GM18907 (cell line): ENCODE results near the gene TAF4B.
"Not testable (repeated sequence)": the region's sequence is repeated elsewhere in the genome, so short reads cannot be mapped to it uniquely, and the experiment has no call there.

Source experiments
- ATAC-seq: cut with Tn5 transposase; IDR thresholded peaks from one replicate; pipeline ENCODE4 v1.9.1; 2021; ENCODE audit warnings: mild to moderate bottlenecking, moderate library complexity; ENCODE audit not compliant: unreplicated experiment

Gene TAF4B

GRCh38 chr18:26301681-26302080 lies 75.4 kb downstream of the TAF4B start:
- ATAC-seq = no peak

- not testable (repeated sequence) for ATAC-seq
Measured at GRCh38 chr18:26303222-26303621, 77.0 kb downstream of the TAF4B start.

DNA sequence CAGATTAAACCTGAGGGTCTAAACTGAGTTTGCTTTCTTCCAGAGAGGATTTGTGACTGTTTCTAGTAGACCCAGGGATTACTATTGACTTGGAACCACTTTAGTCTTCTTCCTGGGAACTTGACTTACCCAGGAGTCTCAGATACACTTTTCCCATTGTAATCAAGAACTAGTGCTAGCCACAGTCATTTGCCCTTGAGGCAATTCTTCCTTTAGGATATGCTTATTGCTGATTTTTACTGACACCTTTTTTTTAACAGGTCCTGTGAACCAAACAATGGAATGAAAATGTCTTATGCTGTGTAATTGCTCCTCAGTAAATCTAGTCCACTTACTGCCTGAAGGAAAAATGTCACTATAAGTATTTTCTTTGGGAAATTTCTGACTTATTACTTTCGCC lies 78.3 kb downstream of the TAF4B start:
- ATAC-seq = no peak

DNA sequence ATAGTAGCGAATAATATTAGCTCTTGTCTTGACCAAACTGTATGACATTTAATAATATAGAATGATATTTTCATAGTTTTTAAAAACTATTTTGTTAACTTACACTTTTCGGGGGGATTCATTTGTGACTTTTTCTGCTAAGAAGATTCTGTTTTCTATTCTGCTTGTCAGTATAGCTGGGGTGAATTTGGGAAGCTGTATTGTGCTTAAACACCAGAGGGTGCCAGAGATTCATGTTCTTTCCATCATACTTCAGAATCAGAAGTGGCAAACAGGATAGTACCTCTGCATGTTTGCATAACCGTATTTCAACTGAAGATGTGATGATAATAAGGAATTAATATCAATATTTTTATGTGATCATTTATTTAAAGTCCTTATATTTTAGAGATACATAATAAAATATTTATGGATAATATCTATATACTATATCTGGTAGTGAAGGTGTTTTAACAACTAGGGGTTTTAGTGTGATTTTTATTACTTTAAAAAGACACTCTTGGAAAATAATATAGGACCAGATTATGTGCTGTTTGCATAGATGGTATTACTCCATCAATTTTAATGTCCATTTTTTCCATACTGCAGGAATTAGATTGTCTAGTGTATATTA lies 81.0 kb downstream of the TAF4B start:
- peak; percentile 78 for ATAC-seq

DNA sequence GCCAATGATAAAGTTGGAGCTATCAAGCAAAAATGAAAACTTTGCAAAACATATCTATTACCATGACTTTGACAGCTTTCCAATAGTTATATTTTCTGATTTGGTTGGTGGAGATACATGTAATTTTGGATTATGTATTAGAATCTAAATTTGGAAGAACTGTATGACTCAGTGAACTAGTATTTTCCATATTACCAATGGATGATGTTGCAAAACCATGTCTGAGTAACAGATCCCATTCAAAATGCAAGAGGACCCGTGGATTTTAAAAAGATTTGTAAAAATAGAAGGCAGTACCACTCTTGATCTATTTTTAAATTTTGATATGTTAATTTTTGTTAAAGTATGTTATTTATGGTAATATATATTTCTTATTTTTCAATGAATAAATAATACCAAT lies 83.0 kb downstream of the TAF4B start:
- ATAC-seq = no peak

DNA sequence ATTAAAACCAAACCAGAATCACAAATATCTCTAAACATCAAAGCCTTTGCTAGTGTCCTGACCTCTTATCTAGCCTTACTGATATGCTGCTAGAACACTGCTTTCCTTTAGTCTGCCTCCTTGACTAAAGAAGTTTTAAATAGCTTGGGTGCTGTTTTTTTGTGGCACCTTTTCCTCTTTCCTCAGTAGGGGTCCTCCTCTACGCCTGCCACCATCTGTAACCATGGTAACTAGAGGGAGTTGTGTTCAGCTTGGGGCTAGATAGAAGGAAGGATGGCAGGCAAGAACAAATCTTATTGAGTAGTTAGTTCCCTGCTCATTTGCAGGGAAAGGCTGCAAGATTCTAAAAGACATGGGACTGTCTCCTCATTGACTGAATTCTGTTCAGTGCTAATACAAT lies 86.0 kb downstream of the TAF4B start:
- no peak for ATAC-seq

GRCh38 chr18:26317398-26317797 lies 91.2 kb downstream of the TAF4B start:
- ATAC-seq = no peak

DNA sequence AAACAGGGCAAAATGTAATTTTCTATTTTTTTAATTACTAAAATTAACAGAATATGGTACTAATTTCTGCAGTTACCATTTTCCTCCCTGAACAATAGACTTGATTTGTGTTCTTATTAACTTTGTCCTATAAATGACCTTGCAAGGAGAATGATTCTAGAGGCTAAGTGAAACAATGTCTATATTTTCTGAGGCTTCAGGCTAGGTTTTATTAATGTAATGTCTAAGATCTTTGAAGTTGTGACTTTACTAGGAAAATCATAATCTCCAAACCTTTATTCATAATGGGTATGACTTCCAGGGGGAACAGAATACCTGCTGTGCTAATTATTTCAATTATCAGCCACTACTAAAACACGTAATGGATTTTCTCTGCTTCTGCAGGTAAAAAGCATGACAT lies 94.4 kb downstream of the TAF4B start:
- no peak for ATAC-seq

GRCh38 chr18:26322890-26323653 lies 96.8 kb downstream of the TAF4B start:
- ATAC-seq = no peak

GRCh38 chr18:26325771-26326170 lies 99.5 kb downstream of the TAF4B start:
- no peak for ATAC-seq

GRCh38 chr18:26327062-26327461 lies 100.8 kb downstream of the TAF4B start:
- ATAC-seq = no peak

DNA sequence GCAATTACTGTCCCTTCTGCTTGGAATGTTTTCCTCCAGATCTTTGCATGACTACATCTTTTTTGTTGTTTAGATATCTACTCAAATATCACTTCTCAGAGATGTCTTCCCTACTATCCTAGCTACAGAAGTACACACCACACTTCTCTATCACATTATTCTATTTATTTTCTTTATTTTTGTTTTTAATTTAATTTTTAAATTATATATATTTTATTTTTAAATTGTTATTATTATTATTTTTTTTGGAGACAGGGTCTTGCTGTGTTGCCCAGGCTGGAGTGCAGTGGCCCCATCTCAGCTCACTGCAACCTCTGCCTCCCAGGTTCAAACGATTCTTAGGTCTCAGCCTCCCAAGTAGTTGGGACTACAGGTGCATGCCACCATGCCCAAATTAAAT lies 106.7 kb downstream of the TAF4B start:
- ATAC-seq = no peak

DNA sequence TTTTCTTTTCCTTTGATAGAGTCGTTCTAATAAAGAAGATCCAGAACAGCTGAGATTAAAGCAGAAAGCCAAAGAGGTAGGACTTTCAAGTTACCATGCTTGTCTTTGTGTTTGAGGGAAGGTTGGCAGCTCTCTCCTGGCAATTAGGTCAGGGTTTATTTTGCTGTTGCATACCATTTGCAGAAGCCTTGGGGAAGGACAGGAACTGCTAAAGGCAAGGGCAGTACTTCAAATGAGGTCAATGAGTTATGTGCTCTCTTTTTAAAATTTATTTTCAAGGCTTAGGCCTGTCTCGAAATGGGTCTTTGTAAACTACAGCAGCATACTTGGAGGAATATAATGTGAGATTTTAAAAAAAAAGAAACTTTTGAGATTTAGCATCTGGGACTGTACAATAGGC lies 108.9 kb downstream of the TAF4B start:
- no peak for ATAC-seq

GRCh38 chr18:26335571-26336487 lies 109.6 kb downstream of the TAF4B start:
- ATAC-seq = no peak

DNA sequence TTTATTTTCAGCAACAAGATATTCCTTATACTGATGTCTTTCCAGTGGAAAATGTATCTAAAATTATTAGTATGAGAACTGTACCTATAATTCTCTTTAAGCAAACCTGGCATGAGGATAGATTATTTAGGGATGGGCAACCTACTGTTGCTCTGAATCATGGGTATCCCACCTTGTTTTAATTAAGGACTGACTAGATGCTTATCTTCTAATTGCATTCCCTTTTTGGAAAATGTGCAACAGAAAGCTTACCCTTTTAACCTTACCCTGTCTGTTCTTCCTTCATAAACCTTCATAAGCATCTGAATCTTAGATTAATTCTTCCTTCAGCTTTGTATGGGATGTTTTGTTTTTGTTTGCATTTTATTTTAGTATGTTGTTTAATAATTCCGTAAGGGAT lies 110.3 kb downstream of the TAF4B start:
- ATAC-seq = no peak

GRCh38 chr18:26342646-26343045 lies 116.4 kb downstream of the TAF4B start:
- no peak for ATAC-seq

DNA sequence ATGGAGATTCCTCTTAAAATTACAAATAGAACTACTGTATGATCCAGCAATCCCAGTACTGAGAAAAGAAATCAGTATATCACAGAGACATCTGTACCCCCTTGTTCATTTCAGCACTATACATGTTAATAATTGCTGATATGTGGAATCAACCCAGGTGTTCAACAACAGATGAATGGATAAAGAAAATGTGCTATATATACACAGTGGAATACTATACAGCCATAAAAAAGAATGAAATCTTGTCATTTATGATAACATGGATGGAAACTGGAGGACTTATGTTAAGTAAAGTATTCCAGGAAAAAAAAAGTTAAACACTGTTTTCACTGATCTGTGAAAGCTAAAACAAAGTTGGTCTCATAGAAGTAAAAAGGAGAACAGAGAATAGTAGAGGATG lies 124.7 kb downstream of the TAF4B start:
- no peak for ATAC-seq

DNA sequence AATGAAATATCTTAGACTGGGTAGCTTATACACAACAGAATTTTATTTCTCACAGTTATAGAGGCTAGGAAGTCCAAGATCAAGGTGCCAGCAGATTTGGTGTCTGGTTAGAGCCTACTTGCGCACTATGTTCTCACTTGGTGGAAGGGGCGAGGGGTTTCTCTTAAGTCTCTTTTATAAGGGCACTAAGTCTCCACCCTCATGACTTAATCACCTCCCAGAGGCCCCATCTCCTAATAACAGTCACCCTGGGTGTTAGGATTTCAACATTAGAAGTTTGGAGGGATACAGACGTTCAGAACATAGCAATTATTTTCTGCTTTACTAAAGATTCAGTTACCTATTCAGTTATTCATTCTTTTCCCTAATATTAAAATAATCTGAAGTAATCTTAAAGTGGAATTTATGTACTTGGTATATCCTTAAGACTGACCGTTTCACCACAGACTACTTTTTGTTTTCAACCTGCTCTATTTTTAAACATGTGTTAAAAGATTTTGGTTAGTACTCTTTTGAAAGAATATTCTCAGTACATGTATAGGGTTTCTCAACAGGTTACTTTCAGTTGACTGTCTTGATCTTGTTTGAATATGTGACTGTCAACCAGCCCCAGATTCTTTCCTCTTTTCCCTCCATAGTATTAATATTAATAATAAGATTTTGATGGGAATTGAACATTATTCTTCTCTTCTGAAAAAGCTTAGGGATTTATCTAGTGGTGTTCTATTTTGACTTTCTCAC lies 130.0 kb downstream of the TAF4B start:
- peak; percentile 53 for ATAC-seq

- no peak for ATAC-seq
Measured at GRCh38 chr18:26357960-26358359, 131.7 kb downstream of the TAF4B start.

DNA sequence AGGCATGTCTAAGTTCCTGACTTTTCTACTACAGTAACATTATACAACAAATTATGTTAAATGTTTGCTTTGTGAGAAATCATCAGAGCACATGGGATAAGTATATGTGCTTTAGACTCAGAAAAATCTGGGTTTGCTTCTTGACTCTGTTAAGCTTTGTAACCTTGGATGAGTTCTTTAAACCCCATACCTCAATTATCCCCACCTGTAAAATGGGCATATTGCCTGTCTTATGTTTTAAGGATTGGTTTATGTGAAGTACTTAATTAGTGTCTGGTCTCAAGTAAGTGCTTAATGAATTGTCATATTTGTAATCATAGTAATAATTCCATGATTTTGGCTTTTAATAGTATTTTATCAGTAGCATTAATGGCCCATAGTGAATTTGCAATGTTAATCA lies 135.8 kb downstream of the TAF4B start:
- no peak for ATAC-seq

DNA sequence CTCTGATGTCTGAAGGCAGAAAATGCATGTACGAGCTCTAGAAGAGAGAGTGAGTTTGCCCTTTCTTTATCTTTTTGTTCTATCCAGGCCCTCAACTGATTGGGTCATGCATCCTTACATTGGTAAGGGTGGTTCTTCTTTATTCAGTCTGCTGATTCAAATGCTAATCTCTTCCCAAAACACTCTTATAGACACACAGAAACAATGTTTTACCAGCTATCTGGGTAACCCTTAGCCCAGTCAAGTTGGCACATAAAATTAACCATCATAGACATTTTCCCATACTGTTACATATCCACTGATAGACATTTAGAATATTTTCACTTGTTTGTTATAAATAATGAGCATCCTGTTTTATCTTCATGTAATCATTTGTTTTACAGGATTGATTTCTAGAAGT lies 141.2 kb downstream of the TAF4B start:
- no peak for ATAC-seq
